ENCODE measurements around the gene TMEM87B. TPM values are rescaled to one million over a fixed set of nuclear protein-coding genes. Genes with fewer than 3 reads are reported as not detected.

TMEM87B gene
- total and polyA plus RNA-seq, 8 donors: 4.7 to 21.7 (median 11.6) TPM

- Histone ChIP-seq H3K4me3 (no peak overlapping the region), H3K27ac (no peak overlapping the region), H3K9me3 (no peaks in the 10 kb centered on the region), H3K36me3 (peaks cover 0 to 38% (median 12%) of the 10 kb centered on the region in 3 donors), H3K27me3 (no peaks in the 10 kb centered on the region), H3K4me1 (no peaks in the 10 kb centered on the region)
- FAIRE-seq (no peak), DNase-seq (peak in 1 of 6 donors; percentile 22), ATAC-seq (no peak)
- no peak for TF ChIP-seq CTCF (IDR thresholded peaks at IDR 0.05)
- intact Hi-C loops (cut with DNase I): no loop called here
- WGBS, 2 donors: 85 to 88% methylated on average over 9 of the region's 9 CpGs
These were observed 32.4 kb downstream of the TMEM87B start for GRCh38 chr2:112087346-112088020.

- Histone ChIP-seq H3K4me3 (no peak overlapping the region), H3K4me1 (no peaks in the 10 kb centered on the region), H3K9me3 (no peaks in the 10 kb centered on the region), H3K27me3 (no peaks in the 10 kb centered on the region), H3K36me3 (peaks cover 0 to 33% (median 12%) of the 10 kb centered on the region in 3 donors), H3K27ac (peak overlapping the region in 1 of 4 donors; percentile 9)
- WGBS, 2 donors: 77 to 80% methylated on average over 5 of the region's 5 CpGs
- FAIRE-seq (no peak), ATAC-seq (peak in 2 of 4 donors; percentile 26 to 54), DNase-seq (no peak)
- intact Hi-C loops (cut with DNase I): no loop called here
- no peak for TF ChIP-seq CTCF (IDR thresholded peaks at IDR 0.05)
These were observed 34.3 kb downstream of the TMEM87B start for GRCh38 chr2:112089375-112089774.

GRCh38 chr2:112092286-112093041 lies 37.4 kb downstream of the TMEM87B start:
- no peak for TF ChIP-seq CTCF (IDR thresholded peaks at IDR 0.05)
- Histone ChIP-seq H3K27ac (no peak overlapping the region), H3K36me3 (peaks cover 0 to 22% (median 9%) of the 10 kb centered on the region in 3 donors), H3K27me3 (no peaks in the 10 kb centered on the region), H3K4me3 (no peak overlapping the region), H3K4me1 (no peaks in the 10 kb centered on the region), H3K9me3 (no peaks in the 10 kb centered on the region)
- ATAC-seq (peak in 1 of 4 donors; percentile 33), FAIRE-seq (no peak), DNase-seq (no peak)
- WGBS, 2 donors: 89 to 93% methylated on average over 6 of the region's 6 CpGs
- intact Hi-C loops (cut with DNase I): no loop called here

- no peak for DNase-seq
- WGBS, 2 donors: 84 to 90% methylated on average over 1 of the region's 1 CpG
- intact Hi-C loops (cut with DNase I): no loop called here
These were observed 38.1 kb downstream of the TMEM87B start for GRCh38 chr2:112093216-112093615.

More at GRCh38 chr2:112093216-112093615, 38.1 kb downstream of the TMEM87B start:
- H3K4me3 ChIP-seq: no peak overlapping the region
- TF ChIP-seq CTCF (IDR thresholded peaks at IDR 0.05): no peak
- ATAC-seq: no peak
- no peak overlapping the region for H3K27ac ChIP-seq
- peaks cover under 1 to 25% (median 5%) of the 10 kb centered on the region in 3 donors for H3K36me3 ChIP-seq
- no peaks in the 10 kb centered on the region for H3K4me1 ChIP-seq
- H3K27me3 ChIP-seq: no peaks in the 10 kb centered on the region
- no peaks in the 10 kb centered on the region for H3K9me3 ChIP-seq
- no peak for FAIRE-seq

All from pancreas (tissue), 10 donors.